GM12801 (cell line): Measurements from ENCODE around the gene SCN4B.

ENCODE experiments used
- CTCF ChIP-seq: IDR thresholded peaks from one replicate; pipeline ENCODE4 v1.5.1; 2011; ENCODE audit warnings: control low read depth; ENCODE audit not compliant: insufficient read length; ENCODE audit errors: extremely low read depth

The SCN4B gene

GRCh38 chr11:118132385-118133151 is 20.1 kb downstream of the SCN4B start:
- TF ChIP-seq CTCF: no peak

- no peak for TF ChIP-seq CTCF
Observed at GRCh38 chr11:118129471-118130172, 23.0 kb downstream of the SCN4B start.

GRCh38 chr11:118128721-118129470 is 23.7 kb downstream of the SCN4B start:
- no peak for TF ChIP-seq CTCF

- no peak for TF ChIP-seq CTCF
Observed at GRCh38 chr11:118128310-118128709, 24.3 kb downstream of the SCN4B start.

- no peak for TF ChIP-seq CTCF
Observed at GRCh38 chr11:118126082-118126838, 26.4 kb downstream of the SCN4B start.

GRCh38 chr11:118124929-118125535 is 27.6 kb downstream of the SCN4B start:
- no peak for TF ChIP-seq CTCF

GRCh38 chr11:118120793-118121192 is 31.8 kb downstream of the SCN4B start:
- TF ChIP-seq CTCF: no peak
